Measurements from ENCODE around the gene FERMT1.
"Not testable (repeated sequence)": the region's sequence is repeated elsewhere in the genome, so short reads cannot be mapped to it uniquely, and the experiment has no call there.

FERMT1 gene

DNA sequence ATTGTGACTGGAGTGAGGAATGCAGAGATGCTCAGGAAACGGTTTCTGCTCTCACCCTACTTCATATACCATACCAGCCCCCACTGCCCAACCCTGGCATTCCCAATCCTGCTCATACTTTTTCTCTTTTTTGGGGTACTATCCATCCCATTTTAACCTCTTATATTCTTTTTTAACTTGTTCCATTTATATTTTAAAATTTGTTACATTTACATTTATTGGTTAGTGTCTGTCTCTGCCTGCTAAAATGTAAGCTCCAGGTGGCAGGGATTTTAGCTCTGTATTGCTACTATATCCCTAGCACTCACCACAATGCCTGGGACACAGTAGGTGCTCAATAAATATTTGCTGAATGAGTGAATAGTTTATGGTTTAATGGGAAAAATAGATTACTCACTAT, 8.1 kb downstream of the FERMT1 start:
- DNase-seq = no peak

DNA sequence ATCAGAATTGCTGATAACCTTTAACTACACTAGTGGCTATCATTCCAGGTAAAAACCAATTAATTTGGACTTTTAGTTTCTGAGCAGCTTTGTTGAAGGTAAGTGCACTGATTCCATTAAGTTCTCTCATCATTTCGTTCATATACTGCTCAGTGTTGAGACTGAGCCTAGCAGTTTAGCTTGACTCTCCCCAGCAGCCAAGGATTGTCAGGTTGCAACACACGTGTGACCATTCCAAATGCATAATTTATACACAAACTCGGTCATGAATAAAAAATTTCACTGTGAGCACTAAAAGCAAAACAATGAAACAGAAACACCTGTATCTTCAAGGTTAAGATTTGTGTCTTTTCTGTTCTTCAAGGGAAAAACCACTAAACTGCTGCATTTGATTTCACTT, 8.9 kb downstream of the FERMT1 start:
- no peak for DNase-seq

DNA sequence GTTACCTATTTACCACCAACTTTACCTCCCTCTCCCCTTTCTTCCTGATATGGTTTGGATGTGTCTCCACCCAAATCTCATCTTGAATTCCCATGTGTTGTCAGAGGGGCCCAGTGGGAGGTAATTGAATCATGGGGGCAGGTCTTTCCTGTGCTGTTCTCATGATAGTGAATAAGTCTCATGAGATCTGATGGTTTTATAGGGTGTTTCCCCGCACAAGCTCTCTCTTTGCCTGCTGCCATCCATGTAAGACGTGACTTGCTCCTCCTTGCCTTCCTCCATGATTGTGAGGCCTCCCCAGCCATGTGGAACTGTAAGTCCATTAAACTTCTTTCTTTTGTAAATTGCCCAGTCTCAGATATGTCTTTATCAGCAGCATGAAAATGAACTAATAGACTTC, 9.9 kb downstream of the FERMT1 start:
- DNase-seq = not testable (repeated sequence)

DNA sequence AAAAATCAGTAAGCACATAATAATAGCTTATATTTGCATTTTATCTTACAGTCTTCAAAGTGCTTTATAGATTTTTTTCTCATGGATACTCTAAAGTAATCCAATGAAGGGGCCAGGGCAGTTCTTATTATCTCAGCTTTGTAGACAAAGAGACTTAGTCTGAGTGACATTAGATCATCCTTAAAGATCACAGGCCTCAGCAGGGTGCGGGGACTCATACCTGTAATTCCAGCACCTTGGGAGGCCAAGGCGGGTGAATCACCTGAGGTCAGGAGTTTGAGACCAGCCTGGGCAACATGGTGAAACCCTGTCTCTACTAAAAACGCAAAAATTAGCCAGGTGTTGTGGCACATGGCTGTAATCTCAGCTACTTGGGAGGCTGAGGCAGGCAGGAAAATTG, 14.5 kb downstream of the FERMT1 start:
- no peak for DNase-seq

DNA sequence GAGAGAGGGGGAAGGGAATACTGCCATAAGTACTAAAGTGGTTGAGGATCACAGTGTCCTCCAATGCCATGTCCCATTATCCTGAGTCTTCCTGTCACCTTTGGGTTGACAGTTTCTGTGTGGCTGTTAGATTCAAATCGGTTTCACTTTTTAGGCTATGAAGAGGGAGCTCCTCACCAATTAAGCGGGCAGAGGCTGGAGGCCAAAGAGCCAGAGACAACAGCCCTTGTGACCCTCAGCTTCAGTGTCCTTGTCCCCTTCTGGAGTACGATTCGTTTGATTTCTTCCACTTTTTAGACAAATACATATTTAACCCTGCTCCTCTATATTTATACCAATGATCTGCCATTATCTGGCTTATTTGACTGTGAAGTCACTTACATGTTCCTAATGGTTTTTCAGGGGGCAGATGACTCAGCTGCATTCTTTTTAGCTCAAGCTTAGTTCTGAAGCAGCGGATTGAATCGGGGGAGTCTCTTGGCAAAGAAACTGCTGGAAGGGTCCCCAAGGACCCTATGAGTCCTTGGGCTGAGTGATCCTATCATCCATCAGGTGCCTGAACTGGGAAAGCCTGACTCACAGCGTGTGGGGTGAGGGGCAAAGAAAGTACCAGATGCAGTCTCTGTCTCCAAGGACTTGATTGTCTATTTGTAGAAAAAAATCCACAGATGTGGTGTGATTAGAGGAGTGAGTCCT, 18.2 kb downstream of the FERMT1 start:
- DNase-seq = peak; percentile 89

DNA sequence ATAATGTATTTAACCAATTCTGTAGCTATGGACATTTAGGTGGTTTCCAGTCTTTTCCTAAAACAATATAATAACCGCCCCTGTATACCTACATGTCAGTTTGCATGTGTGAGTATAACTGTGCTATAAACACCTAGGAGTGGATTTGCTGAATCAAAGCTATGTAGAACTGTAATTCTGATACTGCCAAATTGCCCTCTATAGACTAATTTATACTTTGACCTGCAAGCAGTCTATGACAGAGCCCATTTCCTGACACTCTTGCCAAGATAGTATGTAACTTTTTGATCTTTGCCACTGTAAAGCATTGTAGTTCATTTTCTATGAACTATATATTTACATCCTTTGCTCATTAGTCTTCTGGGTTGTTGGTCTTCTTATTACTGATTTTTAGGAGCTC, 19.5 kb downstream of the FERMT1 start:
- DNase-seq = no peak

DNA sequence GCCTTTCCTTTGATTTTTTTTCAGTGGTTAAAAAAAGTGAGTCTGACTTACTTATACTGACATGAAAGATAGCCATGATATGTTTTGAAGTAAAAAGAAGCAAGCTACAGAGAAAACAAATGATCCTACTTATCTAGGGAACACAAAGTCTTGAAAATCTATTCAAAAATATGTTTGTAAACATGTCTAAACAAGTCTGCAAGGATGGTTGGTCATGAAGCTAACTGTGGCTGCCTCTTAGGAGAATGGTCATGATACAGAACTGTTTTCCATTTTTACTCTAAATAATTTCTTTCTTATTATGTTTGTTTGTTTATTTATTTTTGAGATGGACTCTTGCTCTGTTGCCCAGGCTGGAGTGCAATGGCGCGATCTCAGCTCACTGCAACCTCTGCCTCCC, 21.5 kb downstream of the FERMT1 start:
- DNase-seq = no peak

DNA sequence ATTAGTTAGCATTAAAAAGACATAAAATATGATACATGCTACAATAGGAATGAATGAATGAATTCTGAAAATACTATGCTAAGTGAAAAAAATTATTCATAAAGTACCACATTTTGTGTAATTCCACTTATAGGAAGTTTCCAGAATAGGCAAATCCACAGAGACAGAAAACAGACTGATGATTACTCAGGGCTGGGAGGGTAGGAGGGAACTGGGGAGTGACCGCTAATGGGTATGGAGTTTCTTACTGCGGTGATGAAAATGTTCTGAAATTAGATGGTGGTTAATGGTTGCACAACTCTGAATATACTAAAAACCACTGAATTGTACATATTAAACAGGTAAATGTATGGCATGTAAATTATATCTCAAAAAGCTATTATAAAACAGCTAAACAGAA, 22.6 kb downstream of the FERMT1 start:
- DNase-seq = no peak

DNA sequence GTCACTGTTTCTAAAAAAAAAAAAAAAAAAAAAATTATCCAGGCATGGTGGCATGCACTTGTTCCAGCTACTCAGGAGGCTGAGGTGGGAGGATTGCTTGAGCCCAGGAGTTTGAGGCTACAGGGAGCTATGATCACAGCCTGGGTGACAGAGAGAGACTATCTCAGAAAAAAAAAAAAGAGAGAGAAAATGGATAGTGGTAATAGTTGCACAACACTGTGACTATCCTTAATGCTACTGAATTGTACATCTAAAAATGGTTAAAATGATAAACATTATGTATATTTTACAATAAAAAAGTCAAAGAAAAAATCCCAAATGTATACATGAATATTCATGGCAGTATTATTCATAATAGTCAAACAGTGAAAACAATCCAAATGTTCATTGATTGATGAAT, 23.0 kb downstream of the FERMT1 start:
- no peak for DNase-seq

DNA sequence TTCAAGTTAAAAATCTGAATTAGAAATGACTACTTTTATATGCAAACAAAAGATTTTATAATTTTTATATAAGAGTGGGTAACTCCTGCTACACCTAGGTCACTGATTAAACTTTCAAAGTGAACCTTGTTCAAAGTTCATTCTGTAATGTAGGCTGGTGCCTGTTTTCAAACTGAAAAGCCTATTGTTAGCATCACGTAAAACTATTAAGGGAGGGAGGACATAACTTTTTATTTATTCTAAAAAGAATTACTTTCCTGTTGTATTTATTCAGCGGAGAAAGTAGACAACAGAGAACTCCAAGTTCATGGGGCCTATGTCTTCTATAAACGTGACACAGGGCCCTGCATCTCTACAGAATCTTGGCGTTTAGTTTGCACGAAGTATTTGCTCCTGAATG, 27.4 kb downstream of the FERMT1 start:
- no peak for DNase-seq

DNA sequence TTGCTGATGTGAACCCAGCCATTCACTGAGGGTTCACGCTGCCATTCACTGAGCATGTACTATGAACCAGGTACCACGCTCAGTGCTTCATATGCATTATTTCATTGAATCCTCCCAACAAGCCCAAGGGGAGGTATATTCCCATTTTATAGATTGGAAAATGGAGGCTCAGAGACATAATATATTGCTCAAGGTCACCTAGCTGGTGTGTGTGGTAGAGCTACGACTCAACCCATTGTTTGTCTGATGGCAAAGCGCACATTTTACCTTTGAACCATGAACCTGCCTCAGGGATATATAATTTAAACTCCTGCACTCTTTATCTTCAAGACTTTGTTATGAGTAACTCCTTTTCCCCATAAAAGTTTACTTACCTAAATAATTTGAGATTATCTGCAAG, 28.3 kb downstream of the FERMT1 start:
- DNase-seq = no peak

DNA sequence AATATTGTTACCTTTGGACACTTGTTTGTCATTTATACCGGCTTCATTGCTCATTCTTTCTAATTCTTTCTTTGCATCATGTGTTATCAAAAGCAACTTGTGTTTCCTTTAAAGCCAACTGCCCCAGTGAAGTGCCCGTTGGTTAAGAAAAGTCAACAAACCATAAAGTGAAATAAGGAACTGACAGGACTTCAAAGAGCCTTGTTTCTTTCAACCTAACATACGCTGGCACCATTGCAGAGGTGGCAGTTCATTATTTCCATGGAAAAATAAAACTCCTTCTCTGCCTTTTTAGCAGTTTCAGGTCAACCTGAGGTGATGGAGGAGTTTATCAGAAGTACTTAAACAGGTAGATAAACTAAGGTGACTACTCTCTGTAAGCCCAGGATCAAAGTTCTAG, 28.8 kb downstream of the FERMT1 start:
- DNase-seq = no peak

DNA sequence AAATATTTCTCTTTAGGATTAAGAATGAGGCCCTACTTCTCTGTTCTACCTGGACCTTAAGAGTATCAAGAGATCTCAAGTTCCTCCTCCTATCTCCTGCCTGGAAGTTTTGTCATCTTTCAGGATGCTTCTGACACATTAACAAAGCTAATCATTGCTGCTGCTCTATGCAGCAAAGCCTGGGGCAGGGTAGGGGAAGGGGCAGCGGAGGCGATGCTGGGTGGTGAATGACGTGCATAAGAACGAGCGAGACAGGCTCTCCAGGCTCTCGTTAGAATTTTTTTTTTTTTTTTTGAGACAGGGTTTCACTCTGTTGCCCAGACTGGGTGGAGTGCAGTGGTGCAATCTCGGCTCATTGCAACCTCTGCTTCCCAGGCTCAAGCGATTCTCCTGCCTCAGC, 31.2 kb downstream of the FERMT1 start:
- DNase-seq = no peak

DNA sequence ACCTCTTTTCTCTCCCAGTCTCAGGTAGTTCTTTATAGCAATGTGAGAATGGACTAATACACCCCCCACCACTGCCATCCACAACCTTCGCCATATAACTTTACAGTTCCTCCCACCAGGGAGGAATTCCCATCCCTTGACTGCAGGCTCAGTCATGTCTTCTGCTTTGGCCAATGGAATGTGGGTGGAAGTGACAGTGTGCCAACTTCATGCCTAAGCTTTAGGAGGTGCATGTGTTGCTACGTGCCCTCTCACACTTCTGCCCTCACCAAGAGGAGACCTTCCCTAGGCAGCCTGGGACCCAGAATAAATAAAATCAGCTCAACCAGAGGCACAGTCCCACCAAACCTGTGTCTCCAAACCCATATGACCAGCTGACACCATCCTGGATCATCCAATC, 36.0 kb downstream of the FERMT1 start:
- DNase-seq = no peak

DNA sequence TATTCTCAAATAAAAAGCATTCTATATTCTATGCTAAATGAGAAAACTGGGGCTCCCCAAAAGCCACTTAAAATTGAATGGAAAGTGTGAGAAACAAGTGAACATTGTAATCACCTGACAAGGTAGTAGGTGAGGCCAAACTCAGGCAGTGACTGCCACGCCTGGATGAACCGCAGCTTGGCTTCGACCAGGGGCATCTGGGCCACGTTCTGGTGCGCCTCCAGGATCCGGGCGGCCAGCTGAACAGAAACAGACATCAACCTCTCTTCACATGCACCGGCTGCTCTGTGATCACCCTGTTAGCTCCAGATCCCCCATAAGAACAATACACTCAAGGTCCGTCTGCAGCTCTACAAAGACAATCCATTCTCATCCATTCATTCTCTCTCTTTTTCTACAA, 38.9 kb downstream of the FERMT1 start:
- DNase-seq = no peak

DNA sequence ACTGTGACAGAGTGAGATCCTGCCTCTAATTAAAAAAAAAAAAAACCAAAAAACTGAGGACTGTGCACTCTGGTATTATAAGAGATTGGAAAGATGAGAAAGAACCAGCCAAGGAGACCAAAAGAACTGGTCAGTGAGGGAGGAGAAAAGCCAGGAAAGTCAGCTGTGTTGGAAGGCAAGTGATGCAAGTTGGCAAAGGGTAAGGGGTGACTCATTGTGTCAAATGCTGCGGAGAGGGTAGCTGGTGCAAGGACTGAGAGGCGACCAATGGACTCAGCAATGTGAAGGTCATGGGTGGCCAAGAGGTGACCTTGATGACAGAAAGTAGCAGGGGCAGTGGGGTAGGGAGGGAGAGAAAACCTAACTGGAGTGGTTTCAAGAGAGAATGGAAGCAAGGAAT, 41.6 kb downstream of the FERMT1 start:
- no peak for DNase-seq

DNA sequence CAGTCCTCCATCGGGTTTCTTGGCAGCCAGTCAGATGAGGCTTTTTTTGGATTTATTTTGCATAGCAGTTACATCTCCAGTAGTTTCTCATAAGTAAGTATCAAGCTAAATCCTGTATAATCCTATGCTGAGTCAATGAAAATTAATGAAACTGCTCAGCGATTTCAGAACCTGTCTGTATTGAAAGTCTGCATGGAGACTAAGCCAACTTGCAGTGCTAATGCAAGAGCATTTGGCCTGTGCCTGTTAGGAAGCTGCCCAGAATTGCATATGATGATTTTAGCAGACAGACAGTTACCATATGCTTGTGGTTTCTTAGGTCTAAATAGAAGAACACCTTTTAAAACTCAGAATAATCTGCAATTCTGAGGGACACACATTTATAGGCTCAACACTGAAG, 43.8 kb downstream of the FERMT1 start:
- no peak for DNase-seq

DNA sequence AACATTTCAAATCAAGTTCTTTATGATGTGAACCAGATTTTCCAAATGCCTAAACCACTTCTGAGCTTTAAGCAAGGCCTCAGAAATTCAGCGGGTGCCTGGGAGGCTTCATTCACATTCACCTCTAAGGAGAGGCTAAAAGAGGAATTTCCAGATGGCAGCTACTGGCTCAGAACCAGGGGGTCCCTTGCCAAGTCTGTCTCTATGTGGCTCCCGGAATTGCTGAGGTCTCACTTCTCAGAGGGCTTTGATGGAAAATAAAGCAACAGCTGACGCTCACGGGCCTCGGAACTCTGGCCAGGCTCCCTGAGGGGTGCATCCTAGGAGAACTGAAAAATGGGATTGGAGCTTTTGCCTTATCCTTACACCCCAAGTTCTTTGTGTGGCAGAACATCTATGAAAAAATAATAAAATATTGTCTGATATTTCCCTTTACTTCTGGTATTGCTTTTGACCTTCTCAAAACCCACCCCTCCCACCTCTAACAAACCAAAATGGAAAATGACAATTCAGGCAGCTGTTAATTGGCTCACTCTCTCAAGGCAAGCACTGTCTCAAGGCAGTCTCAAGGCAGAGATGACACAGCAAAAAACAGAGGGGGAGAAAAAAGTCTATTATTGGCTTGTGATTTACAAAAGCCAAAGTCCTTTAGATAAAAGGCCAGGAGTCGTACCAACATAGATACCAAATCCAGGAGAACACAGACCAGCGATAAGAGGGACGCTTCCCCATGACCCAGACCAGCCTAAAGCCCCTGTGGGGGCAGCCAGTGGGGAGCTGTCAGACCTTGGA, 47.2 kb downstream of the FERMT1 start:
- no peak for DNase-seq

DNA sequence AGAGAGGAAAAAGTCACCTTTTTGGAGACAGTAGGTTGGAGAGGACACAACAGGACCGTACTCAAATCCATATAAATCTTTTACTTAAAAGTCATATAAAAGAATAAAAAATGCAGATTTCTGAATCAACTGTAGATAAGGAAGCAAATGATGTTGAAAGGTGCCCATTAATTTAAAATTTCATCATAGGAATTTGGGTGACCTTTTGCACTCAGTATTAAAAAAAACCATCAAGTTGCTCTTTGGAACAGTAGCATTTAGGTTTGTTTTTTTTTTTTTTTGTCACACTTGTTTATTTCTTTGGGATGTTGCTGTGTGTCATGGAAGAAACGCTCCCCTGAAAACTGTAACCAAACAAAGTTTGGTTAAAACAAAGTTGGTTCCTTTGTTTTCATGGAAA, 48.0 kb downstream of the FERMT1 start:
- no peak for DNase-seq

DNA sequence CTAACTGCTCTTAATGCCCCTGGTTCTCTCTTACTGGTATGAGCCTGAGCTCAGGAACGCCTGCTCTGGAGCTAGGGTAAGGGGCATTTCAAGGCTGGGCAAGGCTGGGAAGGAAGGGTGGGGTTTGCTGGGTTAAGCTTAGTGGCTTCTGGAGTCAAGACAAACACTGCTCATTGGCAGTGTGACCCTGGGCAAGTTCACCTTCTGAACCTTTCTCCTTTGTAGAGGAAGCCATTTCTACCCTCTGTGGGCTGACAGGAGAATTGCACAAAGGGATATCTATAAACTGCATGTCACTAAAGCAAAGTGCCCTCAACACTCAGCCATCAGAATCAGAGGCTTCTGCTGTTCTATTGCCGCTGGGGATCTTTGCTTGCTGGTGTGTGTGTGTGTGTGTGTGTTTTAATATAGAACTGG, 48.7 kb downstream of the FERMT1 start:
- DNase-seq = peak; percentile 19

DNA sequence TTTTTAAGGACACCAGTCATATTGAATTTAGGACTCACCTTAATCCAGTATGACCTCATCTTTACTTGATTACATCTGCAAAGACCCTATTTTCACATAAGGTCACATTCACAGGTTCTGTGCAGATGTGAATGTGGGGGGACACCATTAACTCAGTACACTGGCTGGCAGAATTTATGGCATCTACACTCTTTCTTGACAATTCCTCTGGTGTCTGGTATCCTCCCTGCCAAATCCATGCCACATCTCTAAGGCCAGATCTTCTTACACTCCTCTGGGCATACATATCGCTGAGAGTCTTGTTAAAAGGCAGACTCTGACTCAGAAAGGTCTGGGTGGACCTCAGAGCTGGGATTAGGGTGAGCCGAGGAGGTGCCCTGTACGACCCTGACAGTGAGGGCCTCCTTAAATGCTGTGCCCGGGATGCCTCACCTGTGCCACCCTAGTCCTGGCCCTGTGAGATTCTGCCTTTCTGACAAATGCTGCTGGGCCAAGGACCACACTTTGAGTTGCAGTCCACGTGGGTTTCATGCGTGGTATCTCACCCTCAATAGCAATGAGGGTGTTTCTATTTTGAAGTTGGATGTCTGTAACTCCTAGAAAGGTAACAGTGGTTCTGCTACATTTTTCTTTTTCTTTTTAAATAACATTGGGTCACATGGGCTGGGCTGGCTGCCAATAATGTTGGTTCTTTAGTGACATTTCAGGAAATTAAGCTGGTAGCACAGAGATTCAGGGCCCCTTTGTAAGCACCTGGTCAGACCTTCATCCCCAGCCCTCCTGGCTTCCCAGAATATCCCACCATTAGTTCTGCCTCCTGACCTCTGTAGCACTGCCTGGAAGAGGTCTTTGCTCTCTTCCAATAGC, 51.8 kb downstream of the FERMT1 start:
- no peak for DNase-seq

DNA sequence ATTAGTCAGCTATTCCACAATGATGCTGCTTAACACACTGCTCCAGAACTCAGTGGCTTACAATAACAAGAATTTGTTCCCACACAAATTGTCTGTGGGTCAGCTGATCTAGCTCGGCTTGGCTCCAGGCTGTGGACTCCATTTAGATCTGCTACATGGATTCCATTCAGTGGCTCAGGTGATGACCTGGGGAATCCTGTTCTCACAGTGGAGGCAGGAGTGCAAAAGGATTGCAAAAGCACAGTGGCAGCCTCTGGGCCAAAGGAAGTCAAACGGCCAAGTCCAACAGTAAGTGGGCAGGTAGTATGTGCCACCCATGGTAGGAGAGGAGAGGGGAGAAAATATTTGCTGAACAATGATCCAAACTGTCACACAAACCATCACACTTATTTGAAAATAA, 53.2 kb downstream of the FERMT1 start:
- no peak for DNase-seq

DNA sequence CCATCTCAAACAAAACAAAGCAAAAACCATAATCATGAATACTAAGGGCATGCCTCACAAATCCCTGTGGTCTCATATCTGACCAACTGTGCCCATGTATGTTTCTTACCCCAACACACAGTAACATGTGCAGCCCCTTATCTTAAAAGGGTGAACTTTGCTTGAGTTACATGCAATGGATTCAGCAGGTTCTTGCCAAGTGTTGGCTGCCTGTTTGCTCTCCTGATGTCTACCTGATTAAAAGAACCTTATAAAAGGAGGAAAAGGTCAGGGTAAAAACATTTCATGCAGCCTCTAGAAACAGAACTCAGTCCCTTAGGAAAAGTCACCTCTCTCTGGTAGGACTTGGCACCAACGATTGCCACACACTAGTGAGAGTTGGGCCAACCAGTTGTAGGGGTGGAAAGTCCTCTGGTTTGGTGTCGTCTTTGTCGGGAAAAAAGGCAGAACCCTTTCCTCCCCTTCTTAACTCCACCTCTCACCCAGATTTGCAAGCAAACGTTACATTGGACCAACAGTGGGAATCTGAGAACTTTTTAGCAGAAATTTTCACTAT, 55.0 kb downstream of the FERMT1 start:
- DNase-seq = no peak

DNA sequence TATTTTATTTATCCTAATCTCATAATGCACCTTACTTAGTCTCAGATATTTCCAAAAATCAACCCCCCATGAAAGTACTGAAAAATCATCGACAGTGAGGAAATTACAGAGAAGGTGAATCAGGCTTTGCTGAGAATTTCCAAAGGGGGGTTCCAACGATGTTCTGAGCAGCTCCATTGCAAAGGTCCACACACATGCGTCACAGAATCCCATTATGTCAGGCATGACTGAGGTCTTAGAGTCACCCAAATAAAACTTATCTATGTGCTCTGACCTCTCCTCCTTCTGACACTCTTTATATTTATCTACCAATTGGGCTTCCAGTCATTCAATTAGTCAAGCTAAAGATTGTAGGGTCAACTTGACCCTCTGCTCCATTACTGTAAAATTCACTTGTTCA, 56.2 kb downstream of the FERMT1 start:
- no peak for DNase-seq
